ENCODE measurements around the gene C2orf49. TPM values are rescaled to one million over a fixed set of nuclear protein-coding genes. Genes with fewer than 3 reads are reported as not detected.
"Not testable (repeated sequence)": the region's sequence is repeated elsewhere in the genome, so short reads cannot be mapped to it uniquely, and the experiment has no call there.

C2orf49 gene
- total RNA-seq, 2 donors from 2014 or later = 12.7 to 14.0 TPM

DNA sequence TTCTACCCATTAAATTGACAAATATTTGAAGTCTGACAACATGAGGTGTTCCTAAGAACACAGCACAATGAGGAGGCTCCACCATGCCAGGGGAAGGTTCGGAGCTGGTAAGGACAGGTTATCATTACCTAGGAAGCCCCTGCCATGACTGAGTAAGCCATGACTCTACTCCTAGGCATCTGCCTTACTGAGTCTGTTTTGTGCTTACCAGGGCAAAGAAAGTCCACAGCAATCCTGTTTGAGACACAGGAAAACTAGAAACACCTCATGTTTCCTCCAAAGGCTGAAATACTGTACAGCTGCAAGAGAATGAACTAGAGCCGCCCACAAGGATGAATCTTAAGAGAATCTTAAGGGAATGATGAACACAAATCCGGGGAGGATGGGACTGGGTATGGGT is 19.4 kb upstream of the C2orf49 start:
- intact Hi-C loops (cut with DNase I) = no loop called here
- DNase-seq (ENCODE audit: low spot score) = no peak

DNA sequence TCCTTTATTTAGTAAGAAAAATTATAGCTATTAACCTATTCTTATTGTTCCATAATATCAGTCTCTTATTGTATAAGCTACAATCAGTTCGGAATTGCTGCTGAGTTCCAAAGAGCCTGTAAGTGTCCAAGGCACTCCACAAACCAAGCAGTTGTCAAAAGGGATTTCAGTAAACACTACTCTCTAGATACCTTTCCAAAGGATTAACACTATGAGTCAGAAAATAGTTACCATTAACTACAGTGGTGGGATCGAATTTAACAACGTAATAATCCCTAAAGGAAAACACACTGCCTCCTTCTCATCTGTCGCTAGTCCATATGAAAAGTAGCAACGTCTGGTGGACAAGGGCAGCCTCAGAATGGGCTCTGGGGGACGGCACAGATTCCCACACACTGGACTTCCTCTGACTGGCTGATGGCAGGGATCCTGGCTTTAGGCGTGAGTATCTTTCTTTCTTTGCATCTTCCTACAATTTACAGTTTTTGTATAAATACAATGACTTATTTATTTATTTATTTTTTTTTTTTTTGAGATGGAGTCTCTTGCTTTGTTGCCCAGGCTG is 16.6 kb upstream of the C2orf49 start:
- intact Hi-C loops (cut with DNase I) = no loop called here
- DNase-seq (ENCODE audit: low spot score) = no peak

DNA sequence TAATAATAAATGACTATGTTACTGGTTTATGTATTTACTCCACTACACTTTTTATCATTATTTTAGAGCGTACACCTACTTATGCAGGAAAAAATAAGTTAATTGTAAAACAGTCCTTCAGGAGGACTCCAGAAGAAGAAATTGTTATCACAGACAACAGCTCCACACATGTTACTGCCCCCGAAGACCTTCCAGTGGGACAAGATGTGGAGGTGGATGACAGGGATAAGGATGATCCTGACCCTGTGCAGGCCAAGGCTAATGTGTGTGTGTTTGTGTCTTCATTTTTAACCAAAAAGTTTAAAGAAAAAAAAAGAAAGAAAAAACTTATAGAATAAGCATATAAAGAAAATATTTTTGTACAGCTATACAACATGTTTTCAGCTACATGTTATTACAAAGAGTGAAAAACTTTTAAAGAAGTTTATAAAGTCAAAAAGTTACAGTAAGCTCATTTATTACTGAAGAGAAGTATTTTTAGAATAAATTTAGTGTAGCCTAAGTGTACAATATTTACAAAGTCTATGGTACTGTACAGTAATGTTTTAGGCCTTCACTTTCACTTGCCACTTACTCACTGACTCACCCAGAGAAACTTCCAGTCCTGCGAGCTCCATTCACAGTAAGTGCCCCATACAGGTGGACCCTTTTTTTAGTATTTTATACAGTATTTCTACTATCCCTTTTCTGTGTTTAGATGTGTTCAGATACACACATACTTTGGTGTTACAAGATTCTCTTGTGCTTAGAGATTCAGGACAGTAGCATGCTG is 15.3 kb upstream of the C2orf49 start:
- intact Hi-C loops (cut with DNase I) = no loop called here
- no peak for DNase-seq (ENCODE audit: low spot score)

DNA sequence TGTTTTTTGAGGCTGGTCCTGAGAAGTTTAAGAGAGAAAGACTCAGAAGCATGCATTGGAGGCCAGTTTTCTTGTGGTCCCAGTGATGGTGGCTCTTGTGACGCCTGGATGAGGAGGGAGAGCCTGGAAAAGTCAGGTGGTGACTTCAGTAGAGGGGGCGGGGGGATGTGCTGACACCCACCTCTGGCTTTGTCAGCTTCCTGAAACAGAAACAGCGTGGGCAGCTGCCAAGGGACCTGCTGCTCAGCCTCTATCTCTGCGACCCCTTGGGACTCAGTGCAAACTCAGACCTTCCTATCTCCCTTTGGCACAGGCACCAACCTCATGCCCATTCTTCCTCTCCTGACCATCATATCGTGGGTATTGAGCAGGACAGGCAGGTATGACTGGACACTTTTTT is 14.2 kb upstream of the C2orf49 start:
- DNase-seq (ENCODE audit: low spot score) = no peak
- intact Hi-C loops (cut with DNase I) = no loop called here

DNA sequence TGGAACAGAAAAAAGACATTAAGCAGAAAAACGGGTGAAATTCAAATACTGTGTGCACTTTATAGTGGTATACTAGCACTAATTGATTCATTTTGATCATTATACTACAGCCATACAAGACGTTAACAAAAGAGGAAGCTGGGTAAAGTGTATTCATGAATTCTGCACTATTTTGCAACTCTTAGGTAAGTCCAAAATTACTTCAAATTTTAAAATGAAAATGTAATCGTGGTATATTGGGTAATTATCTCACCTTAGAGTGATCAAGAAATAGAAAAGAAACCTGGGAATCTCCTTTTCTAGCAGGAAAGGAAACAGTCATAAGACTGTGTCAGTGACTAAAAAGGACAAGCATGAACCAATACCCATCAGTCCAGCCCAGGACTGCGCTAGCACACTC is 13.2 kb upstream of the C2orf49 start:
- no peak for DNase-seq (ENCODE audit: low spot score)
- intact Hi-C loops (cut with DNase I) = no loop called here

DNA sequence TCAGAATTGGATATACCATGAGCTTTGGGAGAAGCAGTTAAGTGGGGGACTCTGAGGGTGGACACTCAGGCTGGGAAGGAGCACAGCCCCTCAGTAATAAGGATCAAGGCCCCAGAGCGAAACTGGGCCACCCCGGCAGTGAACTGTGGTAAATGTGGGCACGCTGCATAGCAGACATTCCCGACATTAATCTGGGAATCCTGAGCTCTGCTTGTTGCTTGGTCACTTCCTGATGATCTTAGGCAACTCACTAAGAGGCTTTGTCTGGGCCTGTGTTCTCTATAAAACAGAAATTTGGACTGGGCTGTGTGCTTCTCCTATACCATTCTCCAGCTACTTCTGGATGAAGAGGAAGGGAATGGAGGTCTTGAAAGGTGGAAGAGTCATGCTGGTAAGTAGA is 12.6 kb upstream of the C2orf49 start:
- intact Hi-C loops (cut with DNase I) = no loop called here
- no peak for DNase-seq (ENCODE audit: low spot score)

DNA sequence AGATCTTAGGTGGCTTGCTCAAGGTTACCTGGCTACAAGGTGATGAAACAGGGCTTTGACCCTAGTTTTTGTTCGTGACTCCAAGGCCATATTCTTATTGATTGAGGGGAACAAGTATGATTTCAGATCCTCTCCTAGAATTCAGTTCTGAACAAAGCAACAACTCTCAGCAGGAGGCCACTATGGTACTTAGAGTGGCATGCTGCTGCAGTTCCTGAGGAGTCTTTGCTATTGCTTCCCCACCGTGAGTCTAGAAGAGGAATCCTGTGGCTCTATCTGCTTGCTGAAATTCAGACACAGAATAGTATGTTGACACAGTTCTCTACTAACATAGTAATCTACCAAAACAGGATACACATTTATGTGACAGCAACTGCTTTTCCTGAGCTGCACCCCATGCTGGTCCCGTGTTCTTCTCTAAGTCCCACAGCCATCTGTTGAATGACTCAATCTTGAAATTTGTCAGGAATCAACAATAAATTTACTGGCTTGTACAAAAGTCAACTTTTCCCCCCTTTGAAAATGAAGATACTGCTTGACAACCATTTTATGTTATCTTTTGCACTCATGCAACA is 11.9 kb upstream of the C2orf49 start:
- DNase-seq (ENCODE audit: low spot score) = no peak
- intact Hi-C loops (cut with DNase I) = no loop called here

DNA sequence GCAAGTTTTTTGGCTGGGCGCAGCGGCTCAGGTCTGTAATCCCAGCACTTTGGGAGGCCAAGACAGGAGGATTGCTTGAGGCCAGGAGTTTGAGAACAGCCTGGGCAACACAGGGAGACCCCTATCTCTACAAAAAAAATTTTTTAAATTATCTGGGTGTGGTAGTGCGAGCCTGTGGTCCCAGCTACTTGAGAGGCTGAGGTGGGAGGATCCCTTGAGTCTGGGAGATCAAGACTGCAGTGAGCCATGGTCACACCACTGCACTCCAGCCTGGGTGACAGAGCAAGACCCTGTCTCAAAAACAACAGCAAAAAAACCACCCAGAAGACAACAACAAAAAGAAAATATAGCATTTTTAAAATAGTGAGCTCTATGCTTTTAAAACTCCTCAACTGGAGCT is 10.1 kb upstream of the C2orf49 start:
- intact Hi-C loops (cut with DNase I); DNase-seq (ENCODE audit: low spot score): not testable (repeated sequence)

DNA sequence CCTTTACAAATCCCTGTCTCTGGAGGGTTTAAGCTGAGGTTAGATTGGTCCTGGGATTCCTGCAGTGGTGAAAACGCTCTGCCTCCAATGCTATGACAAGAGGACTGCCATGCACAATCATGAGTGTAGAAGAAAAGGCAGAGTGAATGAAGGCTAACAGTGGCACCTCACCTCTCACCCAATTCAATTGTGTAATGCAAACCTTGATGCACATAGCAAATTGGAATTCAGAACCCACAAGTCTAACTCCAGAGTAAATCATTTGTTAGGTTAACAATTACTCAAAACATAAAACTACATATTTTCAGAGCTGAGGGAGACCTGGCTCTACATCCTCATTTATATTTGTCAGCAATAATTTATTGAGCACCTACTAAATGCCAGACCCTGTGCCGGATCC is 9.7 kb upstream of the C2orf49 start:
- DNase-seq (ENCODE audit: low spot score) = no peak
- intact Hi-C loops (cut with DNase I) = no loop called here

DNA sequence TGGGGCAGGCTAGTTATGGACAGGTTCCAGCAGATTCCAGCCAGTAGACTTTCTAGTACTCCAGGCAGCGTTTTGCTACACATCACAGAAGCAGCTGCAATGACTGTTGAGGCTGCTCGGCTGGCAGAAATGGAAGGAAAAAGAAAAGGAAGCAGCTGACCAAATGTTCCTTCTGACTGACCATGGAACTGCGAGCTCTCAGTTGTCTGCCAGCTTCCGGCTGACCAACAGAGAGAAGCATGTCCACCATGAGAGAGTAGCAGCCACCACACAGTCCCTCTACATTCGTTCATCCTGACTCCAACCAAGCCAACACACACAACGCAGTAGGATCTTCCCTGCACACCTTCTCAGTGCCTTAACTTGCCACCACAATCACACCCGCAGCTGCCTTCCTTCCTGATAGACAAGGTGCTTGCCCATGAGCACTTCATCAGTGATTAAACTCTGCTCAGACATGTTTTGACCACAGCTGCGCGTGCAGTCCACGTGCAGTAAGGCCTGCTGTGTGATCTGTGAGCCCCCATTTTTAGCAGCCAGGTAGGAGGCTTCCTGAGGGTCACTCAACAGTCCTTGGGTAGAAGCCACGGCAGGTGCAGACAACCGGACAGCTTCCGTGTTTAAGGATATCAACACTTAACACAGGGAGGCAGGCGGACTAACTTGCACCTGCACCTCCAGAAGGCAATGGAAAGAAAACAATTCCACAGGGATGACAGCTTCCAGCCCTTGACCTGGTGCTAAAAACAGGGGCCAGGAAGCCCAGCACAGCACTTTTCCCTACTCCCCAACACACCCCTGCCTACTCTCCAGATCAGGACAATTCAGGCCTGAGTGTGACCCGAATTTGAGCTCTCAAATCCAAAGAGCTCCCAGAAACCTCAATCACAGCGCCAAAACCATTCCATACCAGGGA is 8.8 kb upstream of the C2orf49 start:
- DNase-seq (ENCODE audit: low spot score) = peak; percentile 84
- intact Hi-C loops (cut with DNase I) = no loop called here

DNA sequence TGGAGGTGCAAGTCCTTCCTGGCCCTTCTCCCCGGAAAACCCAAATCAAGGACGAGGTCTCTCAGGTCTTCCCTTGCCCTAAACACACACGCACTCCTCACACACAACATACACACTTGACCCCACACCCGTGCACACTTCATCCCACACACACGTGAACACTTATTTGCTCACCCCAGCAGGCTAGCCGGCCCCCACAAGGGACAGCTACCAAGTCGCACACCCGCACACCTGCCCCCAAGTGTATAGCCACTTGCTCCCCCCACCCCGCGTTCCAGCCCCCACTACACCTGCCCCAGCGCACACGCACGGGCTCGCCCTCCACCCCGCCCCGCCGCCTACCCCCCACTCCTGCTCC is 8.2 kb upstream of the C2orf49 start:
- intact Hi-C loops (cut with DNase I) = no loop called here
- no peak for DNase-seq (ENCODE audit: low spot score)

DNA sequence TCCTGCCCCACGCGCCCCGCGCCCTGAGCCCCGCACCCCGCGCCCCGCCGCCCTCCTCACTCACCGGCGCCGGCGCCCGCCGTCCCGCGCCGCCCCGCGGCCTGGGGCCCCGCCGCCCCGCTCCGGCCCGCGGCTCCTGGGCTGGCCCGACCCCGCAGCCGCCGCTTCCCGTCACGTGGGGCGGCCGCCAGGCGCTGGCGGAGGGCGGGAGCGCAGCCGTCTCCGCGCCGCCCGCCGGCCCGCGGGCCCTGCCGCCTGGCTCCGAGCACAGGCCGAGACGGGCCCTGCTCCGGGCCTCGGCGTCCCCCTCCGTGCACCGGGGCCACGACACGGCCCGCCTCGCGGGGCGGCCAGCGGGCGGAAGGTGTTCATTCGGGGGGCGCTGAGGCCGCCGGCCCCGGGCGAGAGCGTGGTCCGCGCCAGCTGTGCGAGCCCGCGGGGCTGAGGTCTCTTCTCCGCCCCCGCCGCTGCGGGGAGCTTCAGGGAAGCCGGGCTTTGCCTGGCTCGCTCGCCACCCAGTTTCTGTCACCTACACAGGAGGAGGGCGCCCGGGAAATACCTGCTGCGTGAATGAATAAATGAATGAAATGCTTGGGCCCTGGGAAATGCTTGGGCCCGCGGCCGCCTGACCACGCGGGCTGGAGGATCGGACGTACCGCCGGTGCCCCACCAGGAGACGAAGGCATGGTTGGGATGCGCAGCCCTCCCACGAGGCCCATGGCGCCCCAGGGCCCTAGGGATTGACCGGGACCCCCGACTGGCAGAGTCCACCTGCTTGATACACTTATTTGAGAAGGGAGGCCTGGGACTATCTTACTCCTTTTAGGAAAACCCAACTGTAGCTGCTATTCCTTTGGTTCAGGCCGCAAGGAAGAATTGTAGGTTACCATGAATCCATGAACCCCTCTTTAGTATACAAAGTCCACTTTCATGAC is 7.5 kb upstream of the C2orf49 start, which contains the start of gene TGFBRAP1:
TSS of gene TGFBRAP1 (minus strand) at position 175 of the 935 bp plus-strand sequence. CDS start 21,434 bp downstream, outside the sequence.
- DNase-seq (ENCODE audit: low spot score) = peak; percentile 85
- intact Hi-C loops (cut with DNase I) = no loop called here

DNA sequence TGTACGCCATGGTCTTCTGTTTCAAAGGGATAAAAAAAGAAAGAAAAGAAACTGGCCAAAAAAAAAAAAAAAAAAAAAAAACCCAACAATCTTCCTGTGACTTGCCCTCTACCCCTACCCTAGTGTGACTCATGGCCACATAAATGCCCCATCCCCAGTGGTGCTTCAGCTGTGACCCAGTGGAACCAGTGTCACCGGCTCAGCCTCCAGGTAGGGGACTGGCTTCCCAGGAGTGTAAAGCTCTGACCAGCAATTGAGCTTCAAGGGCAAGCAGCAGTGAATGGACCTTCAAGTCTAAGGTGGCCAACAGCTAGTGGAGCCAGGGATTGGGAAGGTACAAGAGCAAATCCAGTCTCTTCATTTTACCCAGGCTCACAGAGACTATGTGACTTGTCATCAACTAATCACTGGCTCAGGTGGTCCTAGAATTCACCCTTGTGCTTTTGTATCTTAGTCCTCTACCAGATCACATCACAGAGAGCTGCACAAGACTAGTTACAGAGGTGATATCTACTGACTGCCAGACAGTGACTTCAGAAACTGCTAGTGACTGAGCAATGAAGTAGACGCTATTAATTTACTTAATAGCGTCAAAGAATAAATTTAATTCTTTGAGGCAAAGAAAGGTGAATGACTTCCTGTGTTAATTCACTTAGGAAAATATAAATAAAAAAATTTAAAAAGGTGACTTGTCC is 6.5 kb upstream of the C2orf49 start:
- DNase-seq (ENCODE audit: low spot score) = no peak
- intact Hi-C loops (cut with DNase I) = no loop called here

DNA sequence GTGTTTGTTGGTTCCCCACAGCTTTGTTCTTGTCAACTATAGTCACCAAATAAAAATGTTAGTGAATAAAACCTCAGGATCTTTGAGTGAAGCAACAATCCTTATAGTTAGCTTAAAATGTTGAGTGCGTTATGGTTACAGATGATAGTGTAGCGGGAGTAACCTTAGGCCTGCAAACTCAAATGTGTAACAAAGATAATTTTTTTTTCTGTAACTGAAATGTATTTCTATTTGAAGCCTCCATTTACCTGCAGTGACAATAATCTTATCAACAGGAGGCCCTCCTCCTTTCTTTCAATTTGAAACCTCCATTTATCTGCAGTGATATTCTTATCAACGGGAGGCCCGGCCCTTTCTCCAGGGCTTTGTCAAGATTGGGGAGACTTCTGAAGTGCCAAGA is 3.1 kb upstream of the C2orf49 start:
- DNase-seq (ENCODE audit: low spot score) = no peak
- intact Hi-C loops (cut with DNase I) = no loop called here

DNA sequence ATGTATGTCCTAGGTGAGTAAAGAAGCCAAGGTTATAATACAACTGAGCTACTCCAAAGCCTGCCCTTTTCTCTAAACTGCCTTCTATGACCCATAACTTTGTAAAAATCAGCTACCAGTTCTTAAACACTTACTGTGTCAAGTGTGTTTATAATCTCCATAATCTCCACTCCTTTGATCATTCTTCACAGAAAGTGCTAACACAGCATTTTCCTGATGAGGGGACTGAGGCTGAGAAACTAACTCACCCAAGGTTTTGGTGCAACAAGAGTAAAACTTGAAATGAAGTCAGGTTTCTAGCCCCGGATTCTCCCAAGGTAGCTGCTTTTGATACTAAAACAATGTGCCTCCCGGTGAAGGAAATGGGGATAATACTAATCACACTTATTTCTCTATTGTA is 1.9 kb upstream of the C2orf49 start:
- no peak for DNase-seq (ENCODE audit: low spot score)
- intact Hi-C loops (cut with DNase I) = no loop called here

DNA sequence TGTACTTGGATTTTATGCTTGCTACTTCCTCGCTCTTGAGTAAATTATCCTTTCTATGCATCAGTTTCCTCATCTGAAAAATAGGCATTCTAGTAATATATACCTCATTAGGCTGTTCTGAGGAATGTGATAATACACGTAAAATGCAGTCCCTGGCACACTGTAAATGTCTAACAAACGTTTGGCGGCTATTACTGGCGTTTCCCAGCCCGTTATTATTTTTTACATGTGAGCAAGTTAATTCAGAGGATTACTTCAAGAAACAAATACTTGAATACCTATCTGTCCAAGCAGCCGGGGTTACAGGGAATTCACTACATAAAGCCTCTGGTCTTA is 586 bp upstream of the C2orf49 start:
- intact Hi-C loops (cut with DNase I) = no loop called here
- DNase-seq (ENCODE audit: low spot score) = no peak

DNA sequence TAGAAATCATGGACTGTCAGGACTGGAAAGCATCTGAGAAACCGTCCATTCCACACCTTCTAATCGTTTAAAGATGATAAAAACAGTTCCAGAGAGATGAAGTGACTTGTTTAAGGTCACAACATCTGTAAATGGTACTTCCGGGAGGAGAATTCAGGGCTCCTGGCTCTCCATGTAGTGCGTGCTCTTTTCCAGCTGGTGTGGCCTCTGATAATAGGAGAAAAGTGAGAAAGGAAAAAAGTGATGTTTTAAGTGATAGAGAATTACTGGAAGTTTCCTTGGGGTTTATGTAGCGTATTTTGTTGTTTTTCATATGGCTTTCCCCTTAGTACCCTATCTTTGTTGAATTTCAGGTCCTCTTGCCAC is 663 bp downstream of the C2orf49 start:
- intact Hi-C loops (cut with DNase I) = no loop called here

DNA sequence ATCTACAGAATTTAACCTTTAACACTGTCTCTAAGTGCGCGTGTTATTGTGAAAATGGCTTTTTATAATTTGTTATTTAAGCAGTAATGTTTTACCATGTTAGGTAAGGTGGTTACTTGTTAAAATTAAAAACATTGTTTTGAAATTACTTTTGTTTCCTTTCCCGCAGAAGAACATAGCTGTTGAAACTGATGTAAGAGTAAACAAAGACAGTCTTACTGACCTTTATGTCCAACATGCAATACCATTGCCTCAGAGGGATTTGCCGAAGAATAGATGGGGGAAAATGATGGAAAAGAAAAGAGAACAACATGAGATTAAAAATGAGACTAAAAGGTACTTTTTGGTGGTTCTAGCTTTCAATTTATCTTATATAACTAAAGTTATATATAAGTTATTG is 2.1 kb downstream of the C2orf49 start:
- DNase-seq (ENCODE audit: low spot score) = no peak
- intact Hi-C loops (cut with DNase I) = no loop called here

More for the DNA sequence above, 663 bp downstream of the C2orf49 start:
- DNase-seq (ENCODE audit: low spot score) = no peak
